Trophoblast cell (in vitro differentiated cells and primary cell): Measurements from ENCODE around the gene TSPAN2.

Experiments used
- DNase-seq, 2 donors: peaks; one replicate each; pipeline ENCODE4 v3.0.0-alpha.2; 2016
- H2AFZ ChIP-seq: 2 replicates; pipeline ENCODE4 v1.6.1; 2013; ENCODE audit warnings: low read length, moderate library complexity, mild to moderate bottlenecking; ENCODE audit not compliant: insufficient read depth, poor library complexity
- H2AK5ac ChIP-seq: 2 replicates; pipeline ENCODE4 v1.6.1; 2013; ENCODE audit warnings: mild to moderate bottlenecking, low read length
- H2BK120ac ChIP-seq: 2 replicates; pipeline ENCODE4 v1.6.1; 2013; ENCODE audit warnings: low read length, mild to moderate bottlenecking, moderate library complexity; ENCODE audit not compliant: insufficient read depth, poor library complexity
- H2BK12ac ChIP-seq: 2 replicates; pipeline ENCODE4 v1.6.1; 2013; ENCODE audit warnings: mild to moderate bottlenecking, low read length, moderate library complexity
- H2BK5ac ChIP-seq: 2 replicates; pipeline ENCODE4 v1.6.1; 2013; ENCODE audit warnings: low read length, low read depth, moderate library complexity, mild to moderate bottlenecking; ENCODE audit not compliant: poor library complexity
- H3K14ac ChIP-seq: 2 replicates; pipeline ENCODE4 v1.6.1; 2013; ENCODE audit warnings: mild to moderate bottlenecking, low read length
- H3K18ac ChIP-seq: 2 replicates; pipeline ENCODE4 v1.6.1; 2013; ENCODE audit warnings: mild to moderate bottlenecking, low read length
- H3K23ac ChIP-seq: 2 replicates; pipeline ENCODE4 v1.6.1; 2013; ENCODE audit warnings: low read length
- H3K27ac ChIP-seq: 2 replicates; pipeline ENCODE4 v1.5.1; 2013; ENCODE audit warnings: low read depth, mild to moderate bottlenecking, inconsistent platforms, low read length, moderate library complexity
- H3K27me3 ChIP-seq: 2 replicates; pipeline ENCODE4 v1.6.1; 2013; ENCODE audit warnings: inconsistent platforms, mild to moderate bottlenecking, low read length, moderate library complexity; ENCODE audit not compliant: insufficient read depth
- H3K36me3 ChIP-seq, 2 experiments: 1 replicate in 1 of 2; 2 replicates in 1 of 2; pipeline ENCODE4 v1.6.1; 2013; ENCODE audit warnings: low read length in 2 of 2, mild to moderate bottlenecking in 2 of 2, moderate library complexity in 1 of 2; ENCODE audit not compliant: insufficient read depth in 2 of 2, control insufficient read depth in 1 of 2
- H3K4ac ChIP-seq: 2 replicates; pipeline ENCODE4 v1.6.1; 2013; ENCODE audit warnings: low read depth, mild to moderate bottlenecking, low read length, moderate library complexity
- H3K4me1 ChIP-seq, 2 experiments: 1 replicate in 1 of 2; 2 replicates in 1 of 2; pipeline ENCODE4 v1.6.1; 2013; ENCODE audit warnings: low read length in 2 of 2, mild to moderate bottlenecking in 2 of 2, moderate library complexity in 1 of 2; ENCODE audit not compliant: insufficient read depth in 2 of 2, control insufficient read depth in 1 of 2
- H3K4me2 ChIP-seq: 2 replicates; pipeline ENCODE4 v1.6.1; 2013; ENCODE audit warnings: inconsistent platforms, mild to moderate bottlenecking, low read length, moderate library complexity
- H3K4me3 ChIP-seq: 2 replicates; pipeline ENCODE4 v1.5.1; 2013; ENCODE audit warnings: mild to moderate bottlenecking, low read depth, low read length, inconsistent platforms
- H3K79me1 ChIP-seq: one replicate; pipeline ENCODE4 v1.6.1; 2013; ENCODE audit warnings: low read length
- H3K79me2 ChIP-seq: 2 replicates; pipeline ENCODE4 v1.6.1; 2013; ENCODE audit warnings: low read length, mild to moderate bottlenecking; ENCODE audit not compliant: control insufficient read depth, insufficient read depth, poor library complexity
- H3K9ac ChIP-seq: 2 replicates; pipeline ENCODE4 v1.6.1; 2013; ENCODE audit warnings: mild to moderate bottlenecking, low read length
- H3K9me3 ChIP-seq: 2 replicates; pipeline ENCODE4 v1.6.1; 2013; ENCODE audit warnings: low read depth, mild to moderate bottlenecking, control low read depth, inconsistent platforms, low read length; ENCODE audit not compliant: insufficient read depth
- H4K12ac ChIP-seq: 2 replicates; pipeline ENCODE4 v1.6.1; 2013; ENCODE audit warnings: low read depth, mild to moderate bottlenecking, low read length, moderate library complexity
- H4K8ac ChIP-seq: 2 replicates; pipeline ENCODE4 v1.6.1; 2013; ENCODE audit warnings: low read depth, mild to moderate bottlenecking, low read length, moderate library complexity
- H4K91ac ChIP-seq: one replicate; pipeline ENCODE4 v1.6.1; 2013; ENCODE audit warnings: low read depth, mild to moderate bottlenecking, low read length, moderate library complexity
- WGBS: extraction: QIAGEN DNeasy Blood & Tissue Kit; methylation state at CpG from one replicate; pipeline ENCODE4 v1.1.7; 2013; ENCODE audit warnings: missing lambda C conversion rate; ENCODE audit not compliant: insufficient read length, insufficient coverage; ENCODE audit errors: extremely low coverage; 5-methylcytosine and 5-hydroxymethylcytosine counted together

TSPAN2 gene

DNA sequence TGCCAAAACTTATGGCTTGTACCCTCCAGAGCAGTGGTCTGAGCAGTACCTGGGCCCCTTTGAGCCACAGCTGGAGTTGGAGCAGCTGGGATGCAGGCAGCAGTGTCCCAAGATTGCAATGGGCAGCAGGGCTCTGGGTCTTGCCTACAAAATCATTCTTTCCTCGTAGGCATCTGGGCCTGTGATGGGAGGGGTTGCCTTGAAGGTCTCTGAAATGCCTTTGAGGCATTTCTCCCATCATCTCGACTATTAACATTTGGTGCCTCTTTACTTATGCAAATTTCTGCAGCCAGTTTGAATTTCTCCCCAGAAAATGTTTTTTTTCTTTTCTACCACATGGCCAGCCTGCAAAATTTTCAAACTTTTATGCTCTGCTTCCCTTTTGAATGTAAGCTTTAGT lies 31.0 kb upstream of the TSPAN2 start:
- no peak overlapping the region for H2AFZ ChIP-seq
- no peak overlapping the region for H2AK5ac ChIP-seq
- no peaks in the 10 kb centered on the region for H3K36me3 ChIP-seq
- no peak overlapping the region for H2BK12ac ChIP-seq
- no peak for DNase-seq
- no peak overlapping the region for H2BK5ac ChIP-seq
- H3K79me2 ChIP-seq, result no peaks in the 10 kb centered on the region
- H3K9me3 ChIP-seq, result peaks cover 5% of the 10 kb centered on the region
- H4K91ac ChIP-seq, result no peak overlapping the region
- H3K9ac ChIP-seq, result no peak overlapping the region
- WGBS, result no CpG with 5 or more reads among the region's 2 CpGs
- H3K79me1 ChIP-seq, result peaks cover 5% of the 10 kb centered on the region
- no peak overlapping the region for H3K14ac ChIP-seq
- H3K4me3 ChIP-seq, result no peak overlapping the region
- no peak overlapping the region for H4K12ac ChIP-seq
- H3K18ac ChIP-seq, result no peak overlapping the region
- no peak overlapping the region for H3K23ac ChIP-seq
- no peaks in the 10 kb centered on the region for H3K27me3 ChIP-seq
- H2BK120ac ChIP-seq, result no peak overlapping the region
- peaks cover 0 to 7% of the 10 kb centered on the region in 2 experiments for H3K4me1 ChIP-seq
- no peak overlapping the region for H4K8ac ChIP-seq
- H3K27ac ChIP-seq, result no peak overlapping the region
- H3K4ac ChIP-seq, result no peak overlapping the region
- no peak overlapping the region for H3K4me2 ChIP-seq

GRCh38 chr1:115118611-115119010 lies 29.3 kb upstream of the TSPAN2 start:
- no peak overlapping the region for H2BK120ac ChIP-seq
- peak; percentile 77 to 80 for DNase-seq
- peak overlapping the region; percentile 1 for H3K27ac ChIP-seq
- H4K8ac ChIP-seq, result no peak overlapping the region
- H2BK12ac ChIP-seq, result peak overlapping the region; percentile 43
- H3K14ac ChIP-seq, result no peak overlapping the region
- H3K23ac ChIP-seq, result no peak overlapping the region
- peaks cover 8 to 18% of the 10 kb centered on the region in 2 experiments for H3K4me1 ChIP-seq
- H3K4me2 ChIP-seq, result no peak overlapping the region
- no peaks in the 10 kb centered on the region for H3K27me3 ChIP-seq
- H3K4ac ChIP-seq, result peak overlapping the region; percentile 30
- no CpG with 5 or more reads among the region's 4 CpGs for WGBS
- no peaks in the 10 kb centered on the region for H3K79me2 ChIP-seq
- no peak overlapping the region for H3K9ac ChIP-seq
- no peak overlapping the region for H3K18ac ChIP-seq
- peaks cover 5% of the 10 kb centered on the region for H3K9me3 ChIP-seq
- H4K91ac ChIP-seq, result peak overlapping the region; percentile 35
- peaks cover 12% of the 10 kb centered on the region for H3K79me1 ChIP-seq
- H3K4me3 ChIP-seq, result no peak overlapping the region
- no peak overlapping the region for H2AK5ac ChIP-seq
- H4K12ac ChIP-seq, result no peak overlapping the region
- no peak overlapping the region for H2AFZ ChIP-seq
- H3K36me3 ChIP-seq, result no peaks in the 10 kb centered on the region
- peak overlapping the region; percentile 39 for H2BK5ac ChIP-seq

DNA sequence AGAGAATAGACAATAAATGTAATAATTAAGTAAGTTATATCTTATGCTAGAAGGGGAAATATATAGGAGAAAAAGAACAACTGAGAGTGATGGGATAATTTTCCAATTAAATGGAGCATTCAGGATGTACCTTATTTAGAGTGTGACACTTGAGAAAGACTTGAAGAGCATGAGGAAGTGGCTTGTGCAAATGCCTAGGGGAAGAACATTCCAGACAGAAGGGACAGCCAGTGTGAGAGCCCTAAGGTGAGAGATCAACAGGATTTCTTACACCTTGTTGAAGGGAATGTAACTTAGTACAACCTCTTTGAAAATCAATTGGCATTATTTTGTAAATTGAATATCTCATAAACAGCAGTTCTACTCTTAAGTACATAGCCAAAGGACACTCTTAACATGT lies 28.8 kb upstream of the TSPAN2 start:
- Histone ChIP-seq H4K12ac (no peak overlapping the region), H3K27ac (peak overlapping the region; percentile 1), H4K8ac (no peak overlapping the region), H3K14ac (no peak overlapping the region), H3K36me3 (no peaks in the 10 kb centered on the region), H3K9me3 (peaks cover 5% of the 10 kb centered on the region), H3K4me1 (peaks cover 9 to 23% of the 10 kb centered on the region in 2 experiments), H3K4ac (no peak overlapping the region), H3K4me3 (no peak overlapping the region), H3K27me3 (no peaks in the 10 kb centered on the region), H2BK12ac (no peak overlapping the region), H3K79me1 (peaks cover 12% of the 10 kb centered on the region), H3K18ac (no peak overlapping the region), H2AFZ (no peak overlapping the region), H3K9ac (no peak overlapping the region), H4K91ac (no peak overlapping the region), H2AK5ac (no peak overlapping the region), H3K23ac (no peak overlapping the region), H2BK120ac (no peak overlapping the region), H2BK5ac (no peak overlapping the region), H3K4me2 (no peak overlapping the region), H3K79me2 (no peaks in the 10 kb centered on the region)
- DNase-seq, result peak; percentile 81 to 86

DNA sequence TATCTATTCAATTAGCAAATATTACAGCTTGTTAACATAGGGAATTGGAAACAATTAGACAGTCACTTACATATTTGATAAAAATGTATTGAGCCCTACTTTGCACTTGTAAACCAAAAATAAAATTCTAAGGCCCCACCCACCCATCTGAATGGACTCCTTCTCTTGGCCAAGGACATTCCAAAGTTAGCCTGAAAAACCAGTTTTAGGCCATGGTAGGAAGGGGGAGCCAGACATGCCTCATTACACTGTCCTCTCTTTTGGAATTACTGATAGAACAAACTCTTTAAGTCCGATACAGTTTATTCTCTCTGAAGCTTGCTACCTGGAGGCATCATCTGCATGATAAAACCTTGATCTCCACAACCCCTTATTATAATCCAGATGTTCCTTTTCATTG lies 28.0 kb upstream of the TSPAN2 start:
- Histone ChIP-seq H3K4ac (no peak overlapping the region), H3K4me2 (no peak overlapping the region), H4K91ac (no peak overlapping the region), H3K9me3 (peaks cover 5% of the 10 kb centered on the region), H3K14ac (no peak overlapping the region), H3K23ac (no peak overlapping the region), H2AFZ (no peak overlapping the region), H3K79me2 (no peaks in the 10 kb centered on the region), H3K18ac (no peak overlapping the region), H2AK5ac (no peak overlapping the region), H2BK120ac (peak overlapping the region; percentile 56), H2BK12ac (no peak overlapping the region), H3K27ac (peak overlapping the region; percentile 46), H3K36me3 (no peaks in the 10 kb centered on the region), H4K12ac (no peak overlapping the region), H4K8ac (no peak overlapping the region), H3K27me3 (no peaks in the 10 kb centered on the region), H3K79me1 (peaks cover 14% of the 10 kb centered on the region), H3K9ac (no peak overlapping the region), H3K4me3 (no peak overlapping the region), H3K4me1 (peaks cover 11 to 25% of the 10 kb centered on the region in 2 experiments), H2BK5ac (no peak overlapping the region)
- WGBS, result no CpG with 5 or more reads among the region's 1 CpG
- peak; percentile 70 to 89 for DNase-seq
